GM23338 (cell line): ENCODE measurements around the gene TRIM32. TPM values are rescaled to one million over a fixed set of nuclear protein-coding genes. Genes with fewer than 3 reads are reported as not detected.

Source experiments
- ATAC-seq: fragments of 200-7000 bp; cut with Tn5 transposase; 3 replicates; pipeline ENCODE4 v1.9.1; 2020
- DNase-seq: peaks from one replicate; pipeline ENCODE4 v3.0.0-alpha.2; 2015; ENCODE audit warnings: low spot score
- H2AFZ ChIP-seq: fragments of 200-600 bp; sonication (generic); 2 replicates; pipeline ENCODE4 v1.8.0; 2016; ENCODE audit warnings: antibody characterized with exemption, mild to moderate bottlenecking, moderate library complexity
- H3F3A ChIP-seq: fragments of 200-600 bp; sonication (generic); replicated peaks from 2 replicates; pipeline ENCODE4 v1.8.0; 2017; ENCODE audit warnings: antibody characterized with exemption, mixed run types, low read depth
- H3K27ac ChIP-seq: fragments of 200-600 bp; sonication (generic); 2 replicates; pipeline ENCODE4 v1.6.1; 2016; ENCODE audit warnings: low read depth
- H3K27me3 ChIP-seq: fragments of 200-600 bp; sonication (generic); 2 replicates; pipeline ENCODE4 v1.8.0; 2016; ENCODE audit warnings: mild to moderate bottlenecking, mixed run types, moderate library complexity; ENCODE audit not compliant: insufficient read depth
- H3K36me3 ChIP-seq: fragments of 200-600 bp; sonication (generic); 2 replicates; pipeline ENCODE4 v1.8.0; 2016; ENCODE audit warnings: mild to moderate bottlenecking; ENCODE audit not compliant: insufficient read depth
- H3K4me1 ChIP-seq: fragments of 200-600 bp; sonication (generic); 2 replicates; pipeline ENCODE4 v1.8.0; 2016; ENCODE audit warnings: mild to moderate bottlenecking, moderate library complexity; ENCODE audit not compliant: insufficient read depth
- H3K4me2 ChIP-seq: fragments of 200-600 bp; sonication (generic); 2 replicates; pipeline ENCODE4 v1.7.1; 2017; ENCODE audit warnings: mixed run types
- H3K4me3 ChIP-seq: fragments of 200-600 bp; sonication (generic); 2 replicates; pipeline ENCODE4 v1.6.1; 2016; ENCODE audit warnings: mixed run types
- H3K79me2 ChIP-seq: fragments of 200-600 bp; sonication (generic); replicated peaks from 2 replicates; pipeline ENCODE4 v1.8.0; 2017; ENCODE audit warnings: mild to moderate bottlenecking; ENCODE audit not compliant: insufficient read depth
- H3K9me2 ChIP-seq: fragments of 200-600 bp; sonication (generic); 2 replicates; pipeline ENCODE4 v1.8.0; 2017; ENCODE audit not compliant: insufficient read depth
- H4K20me1 ChIP-seq: fragments of 200-600 bp; sonication (generic); replicated peaks from 2 replicates; pipeline ENCODE4 v1.8.0; 2017; ENCODE audit warnings: mild to moderate bottlenecking; ENCODE audit not compliant: insufficient read depth
- H3K27ac Mint-ChIP-seq: 2 replicates; pipeline ENCODE4 v1.8.0; 2020; ENCODE audit warnings: inconsistent platforms, mild to moderate bottlenecking, moderate library complexity, mixed read lengths
- H3K27me3 Mint-ChIP-seq: 3 replicates; pipeline ENCODE4 v1.8.0; 2022; ENCODE audit warnings: low read depth, mild to moderate bottlenecking, moderate library complexity, mixed read lengths, inconsistent platforms; ENCODE audit not compliant: insufficient read depth, poor library complexity
- H3K36me3 Mint-ChIP-seq: 3 replicates; pipeline ENCODE4 v1.8.0; 2021; ENCODE audit warnings: low read depth, mild to moderate bottlenecking, inconsistent platforms, moderate library complexity, mixed read lengths
- H3K4me1 Mint-ChIP-seq: 3 replicates; pipeline ENCODE4 v1.8.0; 2020; ENCODE audit warnings: mild to moderate bottlenecking, inconsistent platforms, mixed read lengths
- H3K4me3 Mint-ChIP-seq: 3 replicates; pipeline ENCODE4 v1.8.0; 2021; ENCODE audit warnings: moderate library complexity, mild to moderate bottlenecking, inconsistent platforms, mixed read lengths
- H3K9me3 Mint-ChIP-seq: 3 replicates; pipeline ENCODE4 v1.8.0; 2020; ENCODE audit warnings: moderate library complexity, mild to moderate bottlenecking, inconsistent platforms, mixed read lengths
- EZH2 ChIP-seq: fragments of 200-600 bp; sonication (generic); IDR thresholded peaks from one replicate; pipeline ENCODE4 v1.8.0; 2017; ENCODE audit warnings: antibody characterized with exemption, mild to moderate bottlenecking, low read depth; ENCODE audit not compliant: unreplicated experiment
- EZH2phosphoT487 ChIP-seq: fragments of 200-600 bp; sonication (generic); IDR thresholded peaks from one replicate; pipeline ENCODE4 v1.8.1; 2018; ENCODE audit warnings: antibody characterized with exemption; ENCODE audit not compliant: unreplicated experiment
- POLR2AphosphoS5 ChIP-seq: IDR thresholded peaks from 2 replicates; pipeline ENCODE4 v1.6.1; 2016; ENCODE audit warnings: antibody characterized with exemption, low read depth
- REST ChIP-seq: IDR thresholded peaks from one replicate; pipeline ENCODE4 v1.6.1; 2018; ENCODE audit warnings: antibody characterized with exemption; ENCODE audit not compliant: unreplicated experiment
- STAT1 ChIP-seq: IDR thresholded peaks from one replicate; pipeline ENCODE4 v1.6.1; 2016; ENCODE audit warnings: antibody characterized with exemption; ENCODE audit not compliant: unreplicated experiment
- ZNF114 ChIP-seq: fragments of 250-450 bp; sonication (Bioruptor Pico); IDR thresholded peaks from 2 replicates; pipeline ENCODE4 v1.5.0; 2020; ENCODE audit warnings: mild to moderate bottlenecking, moderate library complexity
- ZNF331 ChIP-seq: fragments of 250-450 bp; sonication (Bioruptor Pico); IDR thresholded peaks from 2 replicates; pipeline ENCODE4 v1.5.0; 2020; ENCODE audit warnings: low read depth, mild to moderate bottlenecking, moderate library complexity
- ZNF462 ChIP-seq: fragments of 250-450 bp; sonication (Bioruptor Pico); IDR thresholded peaks from 2 replicates; pipeline ENCODE4 v1.5.0; 2020; ENCODE audit warnings: mild to moderate bottlenecking, moderate library complexity
- polyA plus RNA-seq: library from polyadenylated mRNA; unstranded; fragments of >200 nt; fragmentation: Nextera tagmentation; extraction: Ambion mirVana; gene quantifications from 2 replicates; pipeline ENCODE4 v1.2.1, GENCODE V29; 2016
- total RNA-seq: library from RNA; depleted of rRNA; stranded (reverse); fragments of >200 nt; shearing (Covaris generic); gene quantifications from 2 replicates; pipeline ENCODE4 v1.2.3, GENCODE V29; 2014
- TF ChIP-seq, protein P1 (sequence below), 2 experiments: fragments of 200-600 bp in 1 of 2; sonication (generic) in 1 of 2; conservative IDR thresholded peaks; 2 replicates each; pipeline versions ENCODE4 v1.5.1 to v1.6.1; 2016 to 2017; ENCODE audit warnings: antibody characterized with exemption in 2 of 2, low read depth in 2 of 2, mild to moderate bottlenecking in 2 of 2, moderate library complexity in 1 of 2
- TF ChIP-seq, protein P2 (sequence below): IDR thresholded peaks from 2 replicates; pipeline ENCODE4 v1.6.1; 2016; ENCODE audit warnings: antibody characterized with exemption

TRIM32 gene
- total and polyA plus RNA-seq, 2 experiments from 2014 or later = 6.7 to 16.3 TPM

GRCh38 chr9:116683535-116683934 lies 3.6 kb upstream of the TRIM32 start (continued):
- TF ChIP-seq, protein P1, sequence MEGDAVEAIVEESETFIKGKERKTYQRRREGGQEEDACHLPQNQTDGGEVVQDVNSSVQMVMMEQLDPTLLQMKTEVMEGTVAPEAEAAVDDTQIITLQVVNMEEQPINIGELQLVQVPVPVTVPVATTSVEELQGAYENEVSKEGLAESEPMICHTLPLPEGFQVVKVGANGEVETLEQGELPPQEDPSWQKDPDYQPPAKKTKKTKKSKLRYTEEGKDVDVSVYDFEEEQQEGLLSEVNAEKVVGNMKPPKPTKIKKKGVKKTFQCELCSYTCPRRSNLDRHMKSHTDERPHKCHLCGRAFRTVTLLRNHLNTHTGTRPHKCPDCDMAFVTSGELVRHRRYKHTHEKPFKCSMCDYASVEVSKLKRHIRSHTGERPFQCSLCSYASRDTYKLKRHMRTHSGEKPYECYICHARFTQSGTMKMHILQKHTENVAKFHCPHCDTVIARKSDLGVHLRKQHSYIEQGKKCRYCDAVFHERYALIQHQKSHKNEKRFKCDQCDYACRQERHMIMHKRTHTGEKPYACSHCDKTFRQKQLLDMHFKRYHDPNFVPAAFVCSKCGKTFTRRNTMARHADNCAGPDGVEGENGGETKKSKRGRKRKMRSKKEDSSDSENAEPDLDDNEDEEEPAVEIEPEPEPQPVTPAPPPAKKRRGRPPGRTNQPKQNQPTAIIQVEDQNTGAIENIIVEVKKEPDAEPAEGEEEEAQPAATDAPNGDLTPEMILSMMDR (conservative IDR thresholded peaks at IDR 0.05; ENCODE audit: low read depth in 2 of 2) = no peak
- TF ChIP-seq STAT1 = no peak

DNA sequence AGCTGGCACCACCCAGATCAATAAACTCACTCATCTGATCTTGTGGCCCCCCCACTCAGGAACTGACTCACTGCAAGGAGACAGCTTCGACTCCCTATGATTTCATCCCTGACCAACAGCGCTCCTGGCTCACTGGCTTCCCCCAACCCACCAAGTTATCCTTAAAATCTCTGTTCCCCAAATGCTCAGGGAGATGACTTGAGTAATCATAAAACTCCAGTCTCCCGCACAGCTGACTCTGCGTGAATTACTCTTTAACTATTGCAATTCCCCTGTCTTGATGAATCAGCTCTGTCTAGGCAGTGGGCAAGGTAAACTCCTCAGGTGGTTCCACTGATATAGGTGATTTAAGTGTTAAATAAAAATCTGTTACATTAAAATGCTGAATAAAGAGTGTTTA lies 1.9 kb upstream of the TRIM32 start:
- H3K4me2 ChIP-seq = no peak overlapping the region
- peaks cover 8% of the 10 kb centered on the region; the same call in 1 of the 2 replicates for H4K20me1 ChIP-seq
- ATAC-seq (no peak), DNase-seq (no peak)
- no peak overlapping the region for H3K27ac ChIP-seq
- Mint-ChIP-seq H3K27me3 (peaks cover 12% of the 10 kb centered on the region), H3K4me1 (peaks cover 27% of the 10 kb centered on the region), H3K4me3 (no peak overlapping the region), H3K9me3 (peaks cover 21% of the 10 kb centered on the region), H3K36me3 (peaks cover 26% of the 10 kb centered on the region; the same call in 2 of the 3 replicates), H3K27ac (no peak overlapping the region)
- 0 out of 2 replicates have a peak, but pooled peaks cover 8% of the 10 kb centered on the region for H3K36me3 ChIP-seq
- no peak overlapping the region for H2AFZ ChIP-seq
- peaks cover 21% of the 10 kb centered on the region for H3K4me1 ChIP-seq
- no peaks in the 10 kb centered on the region for H3F3A ChIP-seq
- no peak overlapping the region for H3K4me3 ChIP-seq
- H3K79me2 ChIP-seq = peaks cover 25% of the 10 kb centered on the region
- no peaks in the 10 kb centered on the region for H3K27me3 ChIP-seq
- H3K9me2 ChIP-seq = no peaks in the 10 kb centered on the region
- no peak for TF ChIP-seq REST
- TF ChIP-seq EZH2phosphoT487 = no peak
- no peak for TF ChIP-seq STAT1
- TF ChIP-seq POLR2AphosphoS5 = no peak
- TF ChIP-seq ZNF462 (CRISPR knock-in tag) = no peak
- TF ChIP-seq, protein P2, sequence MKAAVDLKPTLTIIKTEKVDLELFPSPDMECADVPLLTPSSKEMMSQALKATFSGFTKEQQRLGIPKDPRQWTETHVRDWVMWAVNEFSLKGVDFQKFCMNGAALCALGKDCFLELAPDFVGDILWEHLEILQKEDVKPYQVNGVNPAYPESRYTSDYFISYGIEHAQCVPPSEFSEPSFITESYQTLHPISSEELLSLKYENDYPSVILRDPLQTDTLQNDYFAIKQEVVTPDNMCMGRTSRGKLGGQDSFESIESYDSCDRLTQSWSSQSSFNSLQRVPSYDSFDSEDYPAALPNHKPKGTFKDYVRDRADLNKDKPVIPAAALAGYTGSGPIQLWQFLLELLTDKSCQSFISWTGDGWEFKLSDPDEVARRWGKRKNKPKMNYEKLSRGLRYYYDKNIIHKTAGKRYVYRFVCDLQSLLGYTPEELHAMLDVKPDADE = no peak
- TF ChIP-seq ZNF114 = no peak
- TF ChIP-seq ZNF331 (CRISPR knock-in tag) = no peak
- TF ChIP-seq, protein P1 (conservative IDR thresholded peaks at IDR 0.05; ENCODE audit: low read depth in 2 of 2) = no peak
- no peak for TF ChIP-seq EZH2
